ENCODE results near the gene OGDH. TPM values are rescaled to one million over a fixed set of nuclear protein-coding genes. Genes with fewer than 3 reads are reported as not detected.

The OGDH gene
- total and polyA plus RNA-seq, 9 donors: 24.4 to 84.6 (median 57.7) TPM

DNA sequence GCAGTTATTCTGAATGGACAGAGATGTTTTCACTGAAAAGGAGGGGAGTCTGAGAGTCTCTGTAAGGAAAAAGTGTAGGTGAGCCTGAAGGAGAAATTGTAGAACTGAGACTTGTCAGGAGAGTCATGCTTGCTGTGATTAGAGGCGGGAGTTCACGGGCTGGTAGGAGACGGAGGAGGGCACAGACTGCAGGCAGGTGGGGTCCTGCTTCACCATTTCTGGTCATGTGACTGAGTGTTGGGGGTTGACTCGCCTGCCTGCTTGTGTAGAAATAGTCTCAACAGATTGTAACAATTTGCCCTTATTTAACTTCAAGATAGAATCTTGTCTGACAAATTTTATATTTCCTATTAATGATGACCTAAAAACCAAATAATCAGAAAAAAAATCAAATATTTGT lies 70.3 kb downstream of the OGDH start:
- intact Hi-C loops (cut with DNase I): no loop called here
- Histone ChIP-seq H3K27me3 (no peaks in the 10 kb centered on the region), H3K36me3 (no peaks in the 10 kb centered on the region), H3K9me3 (no peaks in the 10 kb centered on the region), H3K4me1 (ENCODE audit: insufficient read depth) (no peaks in the 10 kb centered on the region), H3K27ac (no peak overlapping the region), H3K4me3 (no peak overlapping the region)
- WGBS, 3 donors: 95 to 97% (median 97%) methylated on average over 4 of the region's 4 CpGs
- no peak for DNase-seq
- TF ChIP-seq EP300 (IDR thresholded peaks at IDR 0.05): no peak
- no peak for TF ChIP-seq POLR2A (IDR thresholded peaks at IDR 0.05)
- TF ChIP-seq, protein P1, sequence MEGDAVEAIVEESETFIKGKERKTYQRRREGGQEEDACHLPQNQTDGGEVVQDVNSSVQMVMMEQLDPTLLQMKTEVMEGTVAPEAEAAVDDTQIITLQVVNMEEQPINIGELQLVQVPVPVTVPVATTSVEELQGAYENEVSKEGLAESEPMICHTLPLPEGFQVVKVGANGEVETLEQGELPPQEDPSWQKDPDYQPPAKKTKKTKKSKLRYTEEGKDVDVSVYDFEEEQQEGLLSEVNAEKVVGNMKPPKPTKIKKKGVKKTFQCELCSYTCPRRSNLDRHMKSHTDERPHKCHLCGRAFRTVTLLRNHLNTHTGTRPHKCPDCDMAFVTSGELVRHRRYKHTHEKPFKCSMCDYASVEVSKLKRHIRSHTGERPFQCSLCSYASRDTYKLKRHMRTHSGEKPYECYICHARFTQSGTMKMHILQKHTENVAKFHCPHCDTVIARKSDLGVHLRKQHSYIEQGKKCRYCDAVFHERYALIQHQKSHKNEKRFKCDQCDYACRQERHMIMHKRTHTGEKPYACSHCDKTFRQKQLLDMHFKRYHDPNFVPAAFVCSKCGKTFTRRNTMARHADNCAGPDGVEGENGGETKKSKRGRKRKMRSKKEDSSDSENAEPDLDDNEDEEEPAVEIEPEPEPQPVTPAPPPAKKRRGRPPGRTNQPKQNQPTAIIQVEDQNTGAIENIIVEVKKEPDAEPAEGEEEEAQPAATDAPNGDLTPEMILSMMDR (IDR thresholded peaks at IDR 0.05): no peak

DNA sequence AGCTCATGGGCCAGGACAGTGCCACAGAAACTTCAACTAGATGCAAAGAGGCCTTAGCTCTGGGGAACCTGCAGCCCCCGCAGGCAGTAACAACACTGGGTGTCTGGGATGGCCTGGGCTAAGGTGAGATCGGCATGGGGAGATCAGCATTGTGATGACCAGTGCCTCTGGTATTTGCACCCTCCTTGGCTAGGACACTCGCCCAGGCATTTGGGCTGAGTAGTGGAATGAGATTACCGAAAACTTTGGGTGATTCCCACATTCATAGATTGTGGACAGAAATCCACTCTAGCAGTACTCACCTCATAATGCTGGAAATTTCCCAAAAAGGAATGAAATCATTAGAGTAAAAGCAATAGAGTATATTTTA lies 71.7 kb downstream of the OGDH start:
- WGBS, 3 donors: 63 to 89% (median 84%) methylated on average over 4 of the region's 4 CpGs
- H3K9me3 ChIP-seq: no peaks in the 10 kb centered on the region
- H3K4me1 ChIP-seq (ENCODE audit: insufficient read depth): no peaks in the 10 kb centered on the region
- intact Hi-C loops (cut with DNase I): no loop called here
- TF ChIP-seq, protein P1 (IDR thresholded peaks at IDR 0.05): no peak
- no peak for TF ChIP-seq POLR2A (IDR thresholded peaks at IDR 0.05)
- no peak for TF ChIP-seq EP300 (IDR thresholded peaks at IDR 0.05)
- H3K4me3 ChIP-seq: no peak overlapping the region
- no peaks in the 10 kb centered on the region for H3K27me3 ChIP-seq
- no peaks in the 10 kb centered on the region for H3K36me3 ChIP-seq
- no peak for DNase-seq
- no peak overlapping the region for H3K27ac ChIP-seq

DNA sequence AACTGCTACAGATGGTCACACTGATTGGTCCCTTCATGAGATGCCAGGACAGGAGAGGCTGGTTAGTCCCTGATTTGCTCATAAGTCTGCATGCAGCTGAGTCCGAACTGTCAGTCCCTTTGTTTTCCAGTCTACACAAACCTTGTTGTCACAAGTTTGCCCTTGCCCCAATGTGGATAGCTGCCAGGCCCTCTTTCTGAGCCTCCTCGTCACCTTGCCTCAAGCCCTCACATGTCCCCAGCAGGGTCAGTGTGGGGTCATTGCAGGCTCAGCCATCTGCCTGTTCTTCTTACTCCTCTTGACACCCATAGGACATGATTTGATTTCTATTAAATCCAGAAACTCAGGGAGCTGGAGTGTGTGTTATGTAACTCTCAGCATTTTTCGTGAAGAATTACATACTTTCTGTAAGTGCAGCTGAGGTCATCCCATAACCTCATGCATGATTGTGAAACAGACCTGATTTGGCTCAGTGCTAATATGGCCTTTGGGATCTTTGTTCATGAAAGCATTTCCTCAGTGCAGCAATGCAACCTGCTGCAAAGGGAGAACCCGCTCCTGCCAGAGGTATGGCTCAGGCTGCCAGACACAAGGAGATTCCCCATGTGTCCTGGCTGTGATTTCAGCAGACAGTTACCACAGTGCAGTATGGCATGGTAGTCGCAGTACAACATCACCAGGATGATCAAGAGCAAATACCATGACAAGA lies 72.2 kb downstream of the OGDH start:
- Histone ChIP-seq H3K4me3 (no peak overlapping the region), H3K27me3 (no peaks in the 10 kb centered on the region), H3K9me3 (no peaks in the 10 kb centered on the region), H3K36me3 (no peaks in the 10 kb centered on the region), H3K27ac (no peak overlapping the region), H3K4me1 (ENCODE audit: insufficient read depth) (no peaks in the 10 kb centered on the region)
- no peak for TF ChIP-seq EP300 (IDR thresholded peaks at IDR 0.05)
- no peak for TF ChIP-seq POLR2A (IDR thresholded peaks at IDR 0.05)
- TF ChIP-seq, protein P1 (IDR thresholded peaks at IDR 0.05): no peak
- WGBS, 3 donors: 72 to 74% (median 74%) methylated on average over 5 of the region's 5 CpGs
- no peak for DNase-seq
- intact Hi-C loops (cut with DNase I): no loop called here

DNA sequence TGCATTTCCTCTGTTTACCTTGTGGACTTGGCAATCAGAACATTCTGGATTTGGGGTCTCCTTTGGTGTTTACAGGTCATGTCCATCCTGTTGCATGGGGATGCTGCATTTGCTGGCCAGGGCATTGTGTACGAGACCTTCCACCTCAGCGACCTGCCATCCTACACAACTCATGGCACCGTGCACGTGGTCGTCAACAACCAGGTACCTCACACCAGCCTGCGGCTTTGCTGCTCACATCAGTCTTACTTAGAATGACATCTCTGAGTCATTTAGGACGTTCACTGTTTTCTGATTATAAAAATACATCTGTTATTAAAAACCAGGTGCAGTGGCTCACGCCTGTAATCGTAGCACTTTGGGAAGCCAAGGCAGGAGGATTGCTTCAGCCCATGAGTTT lies 75.2 kb downstream of the OGDH start:
- no peak overlapping the region for H3K4me3 ChIP-seq
- no peaks in the 10 kb centered on the region for H3K9me3 ChIP-seq
- H3K27ac ChIP-seq: no peak overlapping the region
- no peaks in the 10 kb centered on the region for H3K36me3 ChIP-seq
- DNase-seq: no peak
- H3K27me3 ChIP-seq: no peaks in the 10 kb centered on the region
- intact Hi-C loops (cut with DNase I): no loop called here
- peaks cover 1% of the 10 kb centered on the region for H3K4me1 ChIP-seq (ENCODE audit: insufficient read depth)
- TF ChIP-seq, protein P1 (IDR thresholded peaks at IDR 0.05): no peak
- TF ChIP-seq EP300 (IDR thresholded peaks at IDR 0.05): no peak
- no peak for TF ChIP-seq POLR2A (IDR thresholded peaks at IDR 0.05)
- 94 to 96% (median 95%) methylated on average over 9 of the region's 9 CpGs for WGBS, 3 donors

Measured in ovary (tissue), 9 donors.